AG04450 (cell line): ENCODE results near the gene C11orf21. TPM values are rescaled to one million over a fixed set of nuclear protein-coding genes. Genes with fewer than 3 reads are reported as not detected.

Experiments used
- CTCF ChIA-PET: fragments of 300-600, 350-600 bp; formaldehyde crosslinking; extraction: SDS; loops from one replicate; lab custom pipeline; 2022; ENCODE audit warnings: antibody characterized with exemption, inconsistent platforms; lab: Charles Lee
- POLR2A ChIA-PET: fragments of 350-600 bp; formaldehyde crosslinking; extraction: SDS; loops from one replicate; lab custom pipeline; 2021; ENCODE audit warnings: antibody characterized with exemption, inconsistent platforms; lab: Yijun Ruan, JAX
- DNase-seq: peaks from one replicate; pipeline ENCODE4 v3.0.0-alpha.2; 2011; ENCODE audit warnings: low read depth, low spot score
- H3K27ac ChIP-seq: one replicate; pipeline ENCODE4 v1.5.1; 2012; ENCODE audit warnings: low read depth, low read length, control low read depth
- H3K27me3 ChIP-seq: one replicate; pipeline ENCODE4 v1.6.0; 2012; ENCODE audit warnings: low read length; ENCODE audit not compliant: control insufficient read depth, insufficient read depth
- H3K4me3 ChIP-seq: 2 replicates; pipeline ENCODE4 v1.5.1; 2011; ENCODE audit warnings: mild to moderate bottlenecking, low read depth, low read length, control low read depth
- H3K9me3 ChIP-seq: 2 replicates; pipeline ENCODE4 v1.5.1; 2012; ENCODE audit warnings: low read length; ENCODE audit not compliant: control insufficient read depth, insufficient read depth
- CTCF ChIP-seq: IDR thresholded peaks from 2 replicates; pipeline ENCODE4 v1.5.1; 2011; ENCODE audit warnings: low read depth, low read length, control low read depth, inconsistent platforms
- polyA plus RNA-seq: library from polyadenylated mRNA; depleted of rRNA; stranded (reverse); fragments of >200 nt; gene quantifications from 2 replicates; pipeline ENCODE4 v1.2.3, GENCODE V29; 2011

C11orf21 gene
- polyA plus RNA-seq, 1 experiment, result not detected

GRCh38 chr11:2328021-2328420 is 26.3 kb upstream of the C11orf21 start:
- Histone ChIP-seq H3K9me3 (peaks cover 15% of the 10 kb centered on the region), H3K27me3 (no peaks in the 10 kb centered on the region), H3K27ac (no peak overlapping the region), H3K4me3 (no peak overlapping the region)
- ChIA-PET POLR2A (no interaction called here), CTCF (no interaction called here)
- no peak for TF ChIP-seq CTCF
- DNase-seq, result no peak

GRCh38 chr11:2327032-2327431 is 25.3 kb upstream of the C11orf21 start:
- no peaks in the 10 kb centered on the region for H3K27me3 ChIP-seq

GRCh38 chr11:2325719-2326118 is 24.0 kb upstream of the C11orf21 start:
- Histone ChIP-seq H3K9me3 (peaks cover 3% of the 10 kb centered on the region), H3K27ac (no peak overlapping the region), H3K4me3 (no peak overlapping the region), H3K27me3 (peaks cover 1% of the 10 kb centered on the region)
- DNase-seq, result no peak
- ChIA-PET CTCF (no interaction called here), POLR2A (no interaction called here)
- TF ChIP-seq CTCF, result no peak

More at GRCh38 chr11:2327032-2327431, 25.3 kb upstream of the C11orf21 start:
- CTCF ChIA-PET, result no interaction called here
- DNase-seq, result no peak
- Histone ChIP-seq H3K9me3 (peaks cover 15% of the 10 kb centered on the region), H3K27ac (no peak overlapping the region), H3K4me3 (no peak overlapping the region)
- POLR2A ChIA-PET, result no interaction called here
- TF ChIP-seq CTCF, result no peak

GRCh38 chr11:2325123-2325522 is 23.4 kb upstream of the C11orf21 start:
- peaks cover 7% of the 10 kb centered on the region for H3K27me3 ChIP-seq
- ChIA-PET CTCF (no interaction called here), POLR2A (no interaction called here)
- no peak for DNase-seq
- H3K4me3 ChIP-seq, result no peak overlapping the region
- TF ChIP-seq CTCF, result no peak
- no peaks in the 10 kb centered on the region; the same call in 1 of the 2 replicates for H3K9me3 ChIP-seq
- H3K27ac ChIP-seq, result no peak overlapping the region

- POLR2A ChIA-PET, result no interaction called here
Observed at GRCh38 chr11:2321311-2321683, 19.6 kb upstream of the C11orf21 start.

More at GRCh38 chr11:2321311-2321683, 19.6 kb upstream of the C11orf21 start:
- H3K9me3 ChIP-seq, result peaks cover 7% of the 10 kb centered on the region
- peaks cover 7% of the 10 kb centered on the region for H3K27me3 ChIP-seq
- no peak overlapping the region for H3K27ac ChIP-seq
- TF ChIP-seq CTCF, result no peak
- H3K4me3 ChIP-seq, result no peak overlapping the region
- DNase-seq, result no peak
- CTCF ChIA-PET, result interaction anchor here (0.6 to 1.3 kb wide), 2 partner anchors 16 to 29 kb away, joined by 3 to 5 read pairs; no protein-coding TSS in a partner anchor
